ENCODE results near the gene TSPOAP1. TPM values are rescaled to one million over a fixed set of nuclear protein-coding genes. Genes with fewer than 3 reads are reported as not detected.

Gene TSPOAP1
- total and polyA plus RNA-seq, 2 of the 4 experiments (the other 2 are of a cell fraction), result 0.90 to 1.6 TPM

DNA sequence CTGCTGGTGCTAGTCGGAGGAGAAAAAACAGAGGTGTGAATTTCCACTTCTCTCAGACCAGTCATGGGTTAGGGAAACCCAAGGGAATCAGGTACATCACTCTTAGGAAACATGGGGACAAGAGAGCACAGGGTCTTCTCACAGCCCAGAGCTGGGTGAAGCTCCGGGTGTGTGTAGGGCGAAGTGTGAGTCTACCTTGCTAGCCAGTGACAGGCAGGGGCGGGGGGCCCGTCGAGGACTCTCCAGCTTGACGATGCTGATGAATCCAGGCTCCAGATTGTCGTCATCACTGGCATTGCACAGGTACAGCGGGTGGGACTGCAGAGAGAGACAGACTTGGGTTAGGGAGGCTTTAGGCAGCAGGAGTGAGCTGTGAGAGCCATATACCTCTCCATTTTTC, 42.1 kb upstream of the TSPOAP1 start:
- WGBS, 2 experiments (ENCODE audit: extremely low coverage in 2 of 2, insufficient read length in 1 of 2), result no CpG with 5 or more reads among the region's 9 CpGs
- no TSS peak for BruUV-seq (replicated peaks)
- TF ChIP-seq SMC3 (IDR thresholded peaks at IDR 0.05; ENCODE audit: low read depth, low read length) (no peak), FOS (IDR thresholded peaks at IDR 0.05; ENCODE audit: low read depth, low read length) (no peak), CEBPB (IDR thresholded peaks at IDR 0.05; ENCODE audit: low read depth, low read length) (no peak), MAZ (IDR thresholded peaks at IDR 0.05; ENCODE audit: borderline replicate concordance, low read depth, low read length) (no peak), RCOR1 (IDR thresholded peaks at IDR 0.05; ENCODE audit: insufficient replicate concordance, low read length) (no peak), MXI1 (IDR thresholded peaks at IDR 0.05; ENCODE audit: borderline replicate concordance, low read depth, low read length) (no peak), BHLHE40 (IDR thresholded peaks at IDR 0.05; ENCODE audit: low read depth, low read length) (no peak), CHD1 (IDR thresholded peaks at IDR 0.05; ENCODE audit: low read depth, low read length) (no peak), RAD21 (IDR thresholded peaks at IDR 0.05; ENCODE audit: low read length) (no peak), NFE2L2 (IDR thresholded peaks at IDR 0.05; ENCODE audit: low read depth, low read length) (no peak), MAFK (IDR thresholded peaks at IDR 0.05; ENCODE audit: low read depth, low read length) (no peak), RFX5 (IDR thresholded peaks at IDR 0.05; ENCODE audit: low read depth, low read length) (no peak), POLR2A (IDR thresholded peaks at IDR 0.05; ENCODE audit: low read depth, low read length) (no peak)
- TF ChIP-seq, protein P1, sequence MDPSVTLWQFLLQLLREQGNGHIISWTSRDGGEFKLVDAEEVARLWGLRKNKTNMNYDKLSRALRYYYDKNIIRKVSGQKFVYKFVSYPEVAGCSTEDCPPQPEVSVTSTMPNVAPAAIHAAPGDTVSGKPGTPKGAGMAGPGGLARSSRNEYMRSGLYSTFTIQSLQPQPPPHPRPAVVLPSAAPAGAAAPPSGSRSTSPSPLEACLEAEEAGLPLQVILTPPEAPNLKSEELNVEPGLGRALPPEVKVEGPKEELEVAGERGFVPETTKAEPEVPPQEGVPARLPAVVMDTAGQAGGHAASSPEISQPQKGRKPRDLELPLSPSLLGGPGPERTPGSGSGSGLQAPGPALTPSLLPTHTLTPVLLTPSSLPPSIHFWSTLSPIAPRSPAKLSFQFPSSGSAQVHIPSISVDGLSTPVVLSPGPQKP (IDR thresholded peaks at IDR 0.05; ENCODE audit: borderline replicate concordance, low read depth, low read length), result no peak
- TF ChIP-seq, protein P2, sequence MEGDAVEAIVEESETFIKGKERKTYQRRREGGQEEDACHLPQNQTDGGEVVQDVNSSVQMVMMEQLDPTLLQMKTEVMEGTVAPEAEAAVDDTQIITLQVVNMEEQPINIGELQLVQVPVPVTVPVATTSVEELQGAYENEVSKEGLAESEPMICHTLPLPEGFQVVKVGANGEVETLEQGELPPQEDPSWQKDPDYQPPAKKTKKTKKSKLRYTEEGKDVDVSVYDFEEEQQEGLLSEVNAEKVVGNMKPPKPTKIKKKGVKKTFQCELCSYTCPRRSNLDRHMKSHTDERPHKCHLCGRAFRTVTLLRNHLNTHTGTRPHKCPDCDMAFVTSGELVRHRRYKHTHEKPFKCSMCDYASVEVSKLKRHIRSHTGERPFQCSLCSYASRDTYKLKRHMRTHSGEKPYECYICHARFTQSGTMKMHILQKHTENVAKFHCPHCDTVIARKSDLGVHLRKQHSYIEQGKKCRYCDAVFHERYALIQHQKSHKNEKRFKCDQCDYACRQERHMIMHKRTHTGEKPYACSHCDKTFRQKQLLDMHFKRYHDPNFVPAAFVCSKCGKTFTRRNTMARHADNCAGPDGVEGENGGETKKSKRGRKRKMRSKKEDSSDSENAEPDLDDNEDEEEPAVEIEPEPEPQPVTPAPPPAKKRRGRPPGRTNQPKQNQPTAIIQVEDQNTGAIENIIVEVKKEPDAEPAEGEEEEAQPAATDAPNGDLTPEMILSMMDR (conservative IDR thresholded peaks at IDR 0.05; ENCODE audit: low read depth, low read length), result no peak
- TF ChIP-seq, protein P3, sequence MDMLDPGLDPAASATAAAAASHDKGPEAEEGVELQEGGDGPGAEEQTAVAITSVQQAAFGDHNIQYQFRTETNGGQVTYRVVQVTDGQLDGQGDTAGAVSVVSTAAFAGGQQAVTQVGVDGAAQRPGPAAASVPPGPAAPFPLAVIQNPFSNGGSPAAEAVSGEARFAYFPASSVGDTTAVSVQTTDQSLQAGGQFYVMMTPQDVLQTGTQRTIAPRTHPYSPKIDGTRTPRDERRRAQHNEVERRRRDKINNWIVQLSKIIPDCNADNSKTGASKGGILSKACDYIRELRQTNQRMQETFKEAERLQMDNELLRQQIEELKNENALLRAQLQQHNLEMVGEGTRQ (IDR thresholded peaks at IDR 0.05; ENCODE audit: low read depth, low read length), result no peak

More for the DNA sequence above, 42.1 kb upstream of the TSPOAP1 start:
- H3K18ac ChIP-seq (ENCODE audit: low read depth, low read length), result no peak overlapping the region
- H3K4me2 ChIP-seq (ENCODE audit: low read depth, low read length), result no peak overlapping the region
- no peak for ATAC-seq (ENCODE audit: low read depth)
- no peak overlapping the region for H3K27ac ChIP-seq (ENCODE audit: insufficient read depth, low read length)
- no peak overlapping the region for H4K91ac ChIP-seq (ENCODE audit: insufficient read depth, low read depth, low read length)
- no peaks in the 10 kb centered on the region for H3K9me1 ChIP-seq (ENCODE audit: insufficient read depth, low read length)
- no peak overlapping the region for H3K23ac ChIP-seq (ENCODE audit: low read depth, low read length)
- dilution Hi-C loops (cut with HindIII; ENCODE audit: low sequenced_read_pairs, unreplicated experiment) (no loop called here), in situ Hi-C loops (cut with MboI; ENCODE audit: low sequenced_read_pairs) (no loop called here), intact Hi-C loops (cut with micrococcal nuclease) (no loop called here)
- H3K27me3 ChIP-seq (ENCODE audit: control insufficient read depth, insufficient read depth, low read length), result peaks cover 17% of the 10 kb centered on the region
- no peak overlapping the region for H3K4ac ChIP-seq (ENCODE audit: low read depth, low read length)
- ChIA-PET POLR2A (ENCODE audit: unreplicated experiment) (no interaction called here), CTCF (no interaction called here)
- no peak overlapping the region for H2BK15ac ChIP-seq (ENCODE audit: low read depth, low read length)
- H2BK5ac ChIP-seq (ENCODE audit: low read depth, low read length, poor library complexity, severe bottlenecking), result no peak overlapping the region
- no peaks in the 10 kb centered on the region for H3K36me3 ChIP-seq (ENCODE audit: control insufficient read depth, insufficient read depth, low read length)
- H2AK9ac ChIP-seq (replicated peaks; ENCODE audit: low read depth, low read length, poor library complexity), result no peak overlapping the region
- no peak overlapping the region for H2AK5ac ChIP-seq (ENCODE audit: low read depth, low read length)
- H2BK120ac ChIP-seq (ENCODE audit: low read depth, low read length), result no peak overlapping the region
- no peaks in the 10 kb centered on the region for H3K79me1 ChIP-seq (ENCODE audit: low read depth in 1 of 2, low read length in 2 of 2)
- H3K56ac ChIP-seq (ENCODE audit: extremely low read depth, insufficient read depth, low read length), result no peak overlapping the region
- H4K5ac ChIP-seq (ENCODE audit: low read depth, low read length), result no peak overlapping the region
- H4K20me1 ChIP-seq (ENCODE audit: insufficient read depth, low read length), result no peaks in the 10 kb centered on the region
- H4K8ac ChIP-seq (ENCODE audit: low read depth in 2 of 2, low read length in 2 of 2), result no peak overlapping the region
- H3K14ac ChIP-seq (replicated peaks; ENCODE audit: low read depth, low read length), result no peak overlapping the region
- no peaks in the 10 kb centered on the region for H3K9me3 ChIP-seq (ENCODE audit: control insufficient read depth, insufficient read depth, low read length)
- H3K9ac ChIP-seq (ENCODE audit: low read depth, low read length), result no peak overlapping the region
- H3K4me3 ChIP-seq (ENCODE audit: insufficient read depth, low read depth, low read length), result no peak overlapping the region
- H2BK20ac ChIP-seq (ENCODE audit: low read depth, low read length), result no peak overlapping the region
- DNase-seq, result no peak
- H3K4me1 ChIP-seq (ENCODE audit: control insufficient read depth, insufficient read depth, low read length), result no peaks in the 10 kb centered on the region
- H2AFZ ChIP-seq (replicated peaks; ENCODE audit: low read length, poor library complexity), result no peak overlapping the region

All from IMR-90 (cell line).